PFSK-1 (cell line): ENCODE results near the gene ZMAT2.

Source experiments
- FOXP2 ChIP-seq: optimal IDR thresholded peaks from 2 replicates; pipeline ENCODE3; 2011; ENCODE audit warnings: borderline replicate concordance, control low read depth, inconsistent platforms; ENCODE audit not compliant: insufficient read depth; ENCODE audit errors: extremely low read length, extremely low read depth
- POLR2AphosphoS5 ChIP-seq: IDR thresholded peaks from 2 replicates; pipeline ENCODE4 v1.6.1; 2012; ENCODE audit warnings: low read depth, mild to moderate bottlenecking, control low read depth, low read length, moderate library complexity
- REST ChIP-seq, 2 experiments: IDR thresholded peaks; 2 replicates each; pipeline versions ENCODE4 v1.6.1 to v1.8.0; 2011 to 2012; ENCODE audit warnings: low read depth in 2 of 2, low read length in 2 of 2, control low read depth in 1 of 2, inconsistent platforms in 1 of 2, mild to moderate bottlenecking in 1 of 2, moderate library complexity in 1 of 2; ENCODE audit not compliant: insufficient read depth in 1 of 2
- SIN3A ChIP-seq: IDR thresholded peaks from 2 replicates; pipeline ENCODE4 v1.6.1; 2012; ENCODE audit warnings: mild to moderate bottlenecking, low read length, moderate library complexity, borderline replicate concordance; ENCODE audit not compliant: insufficient read depth
- TAF1 ChIP-seq: IDR thresholded peaks from 2 replicates; pipeline ENCODE4 v1.6.1; 2012; ENCODE audit warnings: low read length, control low read depth, borderline replicate concordance; ENCODE audit not compliant: insufficient read depth

Gene ZMAT2

GRCh38 chr5:140737486-140737885 lies 37.2 kb downstream of the ZMAT2 start:
- TF ChIP-seq POLR2AphosphoS5 (no peak), SIN3A (no peak), TAF1 (no peak), REST (IDR thresholded peaks at IDR 0.05; ENCODE audit: insufficient read depth in 1 of 2, low read depth in 2 of 2, low read length in 2 of 2) (no peak), FOXP2 (no peak)

GRCh38 chr5:140741967-140742366 lies 41.7 kb downstream of the ZMAT2 start:
- TF ChIP-seq POLR2AphosphoS5: no peak
- TF ChIP-seq REST (IDR thresholded peaks at IDR 0.05; ENCODE audit: insufficient read depth in 1 of 2, low read depth in 2 of 2, low read length in 2 of 2): no peak
- TF ChIP-seq TAF1: no peak
- no peak for TF ChIP-seq SIN3A
- no peak for TF ChIP-seq FOXP2

GRCh38 chr5:140753561-140753960 lies 53.3 kb downstream of the ZMAT2 start:
- TF ChIP-seq REST (IDR thresholded peaks at IDR 0.05; ENCODE audit: insufficient read depth in 1 of 2, low read depth in 2 of 2, low read length in 2 of 2) (no peak), SIN3A (no peak), TAF1 (no peak), POLR2AphosphoS5 (no peak), FOXP2 (no peak)
